Panc1 (cell line): ENCODE results near the gene PPP1R9A.

ENCODE experiments used
- REST ChIP-seq, 2 experiments: IDR thresholded peaks; 2 replicates each; pipeline ENCODE4 v1.6.1; 2011 to 2012; ENCODE audit warnings: low read depth in 2 of 2, control low read depth in 1 of 2, low read length in 1 of 2, mild to moderate bottlenecking in 1 of 2, moderate library complexity in 1 of 2; ENCODE audit not compliant: insufficient read depth in 1 of 2
- TF ChIP-seq, protein P1 (sequence below): fragments of 450-650 bp; IDR thresholded peaks from 2 replicates; pipeline ENCODE4 v1.5.1; 2017; ENCODE audit warnings: mild to moderate bottlenecking

- TF ChIP-seq, protein P1, sequence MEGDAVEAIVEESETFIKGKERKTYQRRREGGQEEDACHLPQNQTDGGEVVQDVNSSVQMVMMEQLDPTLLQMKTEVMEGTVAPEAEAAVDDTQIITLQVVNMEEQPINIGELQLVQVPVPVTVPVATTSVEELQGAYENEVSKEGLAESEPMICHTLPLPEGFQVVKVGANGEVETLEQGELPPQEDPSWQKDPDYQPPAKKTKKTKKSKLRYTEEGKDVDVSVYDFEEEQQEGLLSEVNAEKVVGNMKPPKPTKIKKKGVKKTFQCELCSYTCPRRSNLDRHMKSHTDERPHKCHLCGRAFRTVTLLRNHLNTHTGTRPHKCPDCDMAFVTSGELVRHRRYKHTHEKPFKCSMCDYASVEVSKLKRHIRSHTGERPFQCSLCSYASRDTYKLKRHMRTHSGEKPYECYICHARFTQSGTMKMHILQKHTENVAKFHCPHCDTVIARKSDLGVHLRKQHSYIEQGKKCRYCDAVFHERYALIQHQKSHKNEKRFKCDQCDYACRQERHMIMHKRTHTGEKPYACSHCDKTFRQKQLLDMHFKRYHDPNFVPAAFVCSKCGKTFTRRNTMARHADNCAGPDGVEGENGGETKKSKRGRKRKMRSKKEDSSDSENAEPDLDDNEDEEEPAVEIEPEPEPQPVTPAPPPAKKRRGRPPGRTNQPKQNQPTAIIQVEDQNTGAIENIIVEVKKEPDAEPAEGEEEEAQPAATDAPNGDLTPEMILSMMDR, result no peak
- no peak for TF ChIP-seq REST (IDR thresholded peaks at IDR 0.05; ENCODE audit: insufficient read depth in 1 of 2, low read depth in 2 of 2, low read length in 1 of 2)
Observed at GRCh38 chr7:95317966-95318365, 410.6 kb downstream of the PPP1R9A start.
